Chondrocyte (in vitro differentiated cells): ENCODE data around the gene HRH4. TPM values are rescaled to one million over a fixed set of nuclear protein-coding genes. Genes with fewer than 3 reads are reported as not detected.

Experiments
- DNase-seq: peaks from one replicate; pipeline ENCODE4 v3.0.0; 2021; ENCODE audit warnings: mixed read lengths, low spot score
- H3K27ac Mint-ChIP-seq: one replicate; pipeline ENCODE4 v1.8.0; 2021; ENCODE audit warnings: mild to moderate bottlenecking, moderate library complexity, mixed read lengths; ENCODE audit not compliant: unreplicated experiment
- H3K27me3 Mint-ChIP-seq: 2 replicates; pipeline ENCODE4 v1.8.0; 2021; ENCODE audit warnings: low read depth, mixed read lengths
- H3K36me3 Mint-ChIP-seq: 2 replicates; pipeline ENCODE4 v1.8.0; 2021; ENCODE audit warnings: low read depth, mixed read lengths
- H3K4me1 Mint-ChIP-seq: 2 replicates; pipeline ENCODE4 v1.8.0; 2021; ENCODE audit warnings: low read depth, mild to moderate bottlenecking, mixed read lengths
- H3K4me3 Mint-ChIP-seq: one replicate; pipeline ENCODE4 v1.8.0; 2021; ENCODE audit warnings: mild to moderate bottlenecking, moderate library complexity, mixed read lengths; ENCODE audit not compliant: unreplicated experiment
- H3K9me3 Mint-ChIP-seq: 2 replicates; pipeline ENCODE4 v1.8.0; 2021; ENCODE audit warnings: low read depth, mixed read lengths
- CTCF ChIP-seq: fragments of 200-600 bp; sonication (generic); IDR thresholded peaks from 2 replicates; pipeline ENCODE4 v1.5.0; 2021; ENCODE audit warnings: antibody characterized with exemption, mild to moderate bottlenecking, moderate library complexity
- total RNA-seq: library from RNA; stranded (reverse); gene quantifications from 3 replicates; pipeline ENCODE4 v1.2.1, GENCODE V29; 2021

The HRH4 gene
- total RNA-seq, 1 donor from 2014 or later: not detected

- peaks cover 5% of the 10 kb centered on the region for H3K27me3 Mint-ChIP-seq
- no peaks in the 10 kb centered on the region for H3K9me3 Mint-ChIP-seq
- no peak for DNase-seq
- no peaks in the 10 kb centered on the region for H3K36me3 Mint-ChIP-seq
- peaks cover 8% of the 10 kb centered on the region for H3K4me1 Mint-ChIP-seq
- TF ChIP-seq CTCF: no peak
- H3K4me3 Mint-ChIP-seq: no peak overlapping the region
- no peak overlapping the region for H3K27ac Mint-ChIP-seq
Observed at GRCh38 chr18:24485681-24486080, 25.2 kb downstream of the HRH4 start.

GRCh38 chr18:24486684-24487083 lies 26.2 kb downstream of the HRH4 start:
- peaks cover 5% of the 10 kb centered on the region for H3K27me3 Mint-ChIP-seq

GRCh38 chr18:24488824-24489493 lies 28.5 kb downstream of the HRH4 start:
- H3K4me3 Mint-ChIP-seq: no peak overlapping the region
- peak; percentile 90 for TF ChIP-seq CTCF
- H3K36me3 Mint-ChIP-seq: no peaks in the 10 kb centered on the region
- no peak for DNase-seq
- peaks cover 5% of the 10 kb centered on the region for H3K9me3 Mint-ChIP-seq
- H3K27ac Mint-ChIP-seq: peak overlapping the region; percentile 23
- H3K27me3 Mint-ChIP-seq: peaks cover 6% of the 10 kb centered on the region
- peaks cover 8% of the 10 kb centered on the region for H3K4me1 Mint-ChIP-seq

More at GRCh38 chr18:24486684-24487083, 26.2 kb downstream of the HRH4 start:
- H3K9me3 Mint-ChIP-seq: no peaks in the 10 kb centered on the region
- H3K4me3 Mint-ChIP-seq: no peak overlapping the region
- H3K36me3 Mint-ChIP-seq: no peaks in the 10 kb centered on the region
- TF ChIP-seq CTCF: no peak
- peaks cover 8% of the 10 kb centered on the region for H3K4me1 Mint-ChIP-seq
- no peak for DNase-seq
- no peak overlapping the region for H3K27ac Mint-ChIP-seq

GRCh38 chr18:24490539-24490938 lies 30.1 kb downstream of the HRH4 start:
- Mint-ChIP-seq H3K4me3 (no peak overlapping the region), H3K27me3 (peaks cover 4% of the 10 kb centered on the region), H3K36me3 (no peaks in the 10 kb centered on the region), H3K4me1 (peaks cover 8% of the 10 kb centered on the region), H3K9me3 (peaks cover 5% of the 10 kb centered on the region), H3K27ac (no peak overlapping the region)
- DNase-seq: no peak
- TF ChIP-seq CTCF: no peak

- Mint-ChIP-seq H3K36me3 (no peaks in the 10 kb centered on the region), H3K27me3 (peaks cover 2% of the 10 kb centered on the region), H3K4me3 (no peak overlapping the region), H3K27ac (no peak overlapping the region), H3K4me1 (peaks cover 15% of the 10 kb centered on the region), H3K9me3 (peaks cover 5% of the 10 kb centered on the region)
- no peak for DNase-seq
- no peak for TF ChIP-seq CTCF
Observed at GRCh38 chr18:24491927-24492834, 31.7 kb downstream of the HRH4 start.
